ENCODE measurements around the gene FOXG1.

The FOXG1 gene

DNA sequence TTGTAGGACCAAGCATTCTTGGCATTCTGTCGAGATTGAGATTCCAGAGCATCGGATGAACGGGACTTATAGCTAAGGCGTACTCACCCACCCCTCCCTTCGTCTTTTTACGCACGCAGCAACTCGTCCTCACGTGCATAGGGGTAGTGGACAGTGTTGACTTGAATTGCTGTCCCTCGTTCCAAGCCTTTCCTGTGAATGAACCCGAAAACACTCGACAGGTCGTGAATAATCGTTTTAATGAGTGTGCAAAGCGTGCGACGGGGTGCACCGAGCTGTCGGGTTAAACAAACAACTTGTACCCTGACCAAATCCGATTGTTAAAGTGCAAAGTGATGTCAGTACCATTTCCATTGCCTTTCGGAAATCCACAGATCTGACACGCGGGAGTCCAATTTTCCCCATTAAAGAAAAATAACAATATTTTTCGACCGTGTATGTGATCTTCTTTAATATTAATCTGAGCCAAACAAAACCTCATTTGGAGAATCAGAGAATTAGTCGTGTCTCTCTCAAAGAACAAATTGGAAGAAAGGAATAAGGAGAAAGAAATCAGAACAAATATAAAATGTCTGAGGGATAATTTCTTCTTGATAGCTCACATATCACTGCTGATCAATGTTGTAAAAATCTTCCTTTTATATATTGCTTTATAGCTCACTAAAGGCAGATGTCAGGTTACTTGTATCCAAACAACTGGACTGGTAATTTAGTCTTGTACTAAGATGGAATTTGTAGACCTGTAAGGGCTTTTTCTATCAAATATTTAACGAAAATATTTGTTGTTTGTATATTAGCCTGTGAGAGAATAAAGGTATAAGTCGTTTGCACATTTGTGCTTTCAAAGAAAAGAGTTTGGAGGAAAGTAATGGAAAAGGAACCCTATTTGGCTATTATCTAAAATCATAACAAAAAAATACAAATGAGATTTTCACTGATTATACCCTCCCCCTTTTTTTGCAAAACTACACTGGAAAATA lies 11.8 kb downstream of the FOXG1 start:
- DNase-seq (ENCODE audit: low read depth), result no peak
- H3K4me3 ChIP-seq (ENCODE audit: low read length), result no peak overlapping the region
- TF ChIP-seq, protein P1, sequence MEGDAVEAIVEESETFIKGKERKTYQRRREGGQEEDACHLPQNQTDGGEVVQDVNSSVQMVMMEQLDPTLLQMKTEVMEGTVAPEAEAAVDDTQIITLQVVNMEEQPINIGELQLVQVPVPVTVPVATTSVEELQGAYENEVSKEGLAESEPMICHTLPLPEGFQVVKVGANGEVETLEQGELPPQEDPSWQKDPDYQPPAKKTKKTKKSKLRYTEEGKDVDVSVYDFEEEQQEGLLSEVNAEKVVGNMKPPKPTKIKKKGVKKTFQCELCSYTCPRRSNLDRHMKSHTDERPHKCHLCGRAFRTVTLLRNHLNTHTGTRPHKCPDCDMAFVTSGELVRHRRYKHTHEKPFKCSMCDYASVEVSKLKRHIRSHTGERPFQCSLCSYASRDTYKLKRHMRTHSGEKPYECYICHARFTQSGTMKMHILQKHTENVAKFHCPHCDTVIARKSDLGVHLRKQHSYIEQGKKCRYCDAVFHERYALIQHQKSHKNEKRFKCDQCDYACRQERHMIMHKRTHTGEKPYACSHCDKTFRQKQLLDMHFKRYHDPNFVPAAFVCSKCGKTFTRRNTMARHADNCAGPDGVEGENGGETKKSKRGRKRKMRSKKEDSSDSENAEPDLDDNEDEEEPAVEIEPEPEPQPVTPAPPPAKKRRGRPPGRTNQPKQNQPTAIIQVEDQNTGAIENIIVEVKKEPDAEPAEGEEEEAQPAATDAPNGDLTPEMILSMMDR (conservative IDR thresholded peaks at IDR 0.05; ENCODE audit: low read length), result no peak

DNA sequence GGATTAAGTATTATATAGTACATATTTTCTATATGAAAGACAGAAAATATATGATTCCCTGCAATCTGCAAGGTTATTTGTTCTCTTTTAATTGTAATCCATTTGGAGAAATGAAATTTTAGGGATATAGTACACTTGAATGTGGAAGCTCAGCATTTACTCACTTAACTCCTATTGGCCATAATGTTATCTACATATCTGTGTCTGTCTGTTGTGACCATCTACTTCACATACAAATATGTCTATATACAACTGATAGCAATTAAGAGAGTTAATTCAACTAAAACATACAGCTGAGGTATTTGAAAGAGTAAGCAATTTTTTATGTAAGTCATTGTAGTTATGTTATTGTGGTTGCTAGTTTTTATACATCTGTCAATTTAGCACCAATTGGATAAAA lies 12.9 kb downstream of the FOXG1 start:
- DNase-seq (ENCODE audit: low read depth), result no peak
- TF ChIP-seq, protein P1 (conservative IDR thresholded peaks at IDR 0.05; ENCODE audit: low read length), result no peak
- H3K4me3 ChIP-seq (ENCODE audit: low read length), result no peak overlapping the region

- TF ChIP-seq, protein P1 (conservative IDR thresholded peaks at IDR 0.05; ENCODE audit: low read length), result no peak
- no peak for DNase-seq (ENCODE audit: low read depth)
- H3K4me3 ChIP-seq (ENCODE audit: low read length), result no peak overlapping the region
Observed at GRCh38 chr14:28780843-28781820, 14.5 kb downstream of the FOXG1 start.

GRCh38 chr14:28782301-28782700 lies 15.7 kb downstream of the FOXG1 start:
- TF ChIP-seq, protein P1 (conservative IDR thresholded peaks at IDR 0.05; ENCODE audit: low read length), result no peak
- no peak for DNase-seq (ENCODE audit: low read depth)
- no peak overlapping the region for H3K4me3 ChIP-seq (ENCODE audit: low read length)

DNA sequence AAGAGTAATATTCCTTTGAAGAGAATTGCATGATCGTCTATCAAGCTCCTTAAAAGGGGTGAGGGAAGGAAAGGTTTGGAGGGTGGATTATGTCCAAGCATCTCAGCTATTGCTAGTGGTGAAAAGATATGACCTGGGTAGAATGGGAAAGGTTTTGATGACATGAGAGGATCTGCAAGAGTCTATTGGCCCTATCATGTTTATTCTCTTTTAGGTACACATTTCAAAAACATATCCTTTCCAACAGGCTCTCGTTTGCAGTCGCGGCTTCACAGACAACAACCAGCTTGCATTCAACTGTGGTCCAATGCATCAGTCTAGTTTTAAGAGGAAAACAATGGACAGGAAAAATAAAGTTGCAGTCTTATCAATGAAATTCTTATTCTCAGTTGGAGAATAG lies 17.1 kb downstream of the FOXG1 start:
- DNase-seq (ENCODE audit: low read depth), result no peak
- TF ChIP-seq, protein P1 (conservative IDR thresholded peaks at IDR 0.05; ENCODE audit: low read length), result no peak
- H3K4me3 ChIP-seq (ENCODE audit: low read length), result no peak overlapping the region

DNA sequence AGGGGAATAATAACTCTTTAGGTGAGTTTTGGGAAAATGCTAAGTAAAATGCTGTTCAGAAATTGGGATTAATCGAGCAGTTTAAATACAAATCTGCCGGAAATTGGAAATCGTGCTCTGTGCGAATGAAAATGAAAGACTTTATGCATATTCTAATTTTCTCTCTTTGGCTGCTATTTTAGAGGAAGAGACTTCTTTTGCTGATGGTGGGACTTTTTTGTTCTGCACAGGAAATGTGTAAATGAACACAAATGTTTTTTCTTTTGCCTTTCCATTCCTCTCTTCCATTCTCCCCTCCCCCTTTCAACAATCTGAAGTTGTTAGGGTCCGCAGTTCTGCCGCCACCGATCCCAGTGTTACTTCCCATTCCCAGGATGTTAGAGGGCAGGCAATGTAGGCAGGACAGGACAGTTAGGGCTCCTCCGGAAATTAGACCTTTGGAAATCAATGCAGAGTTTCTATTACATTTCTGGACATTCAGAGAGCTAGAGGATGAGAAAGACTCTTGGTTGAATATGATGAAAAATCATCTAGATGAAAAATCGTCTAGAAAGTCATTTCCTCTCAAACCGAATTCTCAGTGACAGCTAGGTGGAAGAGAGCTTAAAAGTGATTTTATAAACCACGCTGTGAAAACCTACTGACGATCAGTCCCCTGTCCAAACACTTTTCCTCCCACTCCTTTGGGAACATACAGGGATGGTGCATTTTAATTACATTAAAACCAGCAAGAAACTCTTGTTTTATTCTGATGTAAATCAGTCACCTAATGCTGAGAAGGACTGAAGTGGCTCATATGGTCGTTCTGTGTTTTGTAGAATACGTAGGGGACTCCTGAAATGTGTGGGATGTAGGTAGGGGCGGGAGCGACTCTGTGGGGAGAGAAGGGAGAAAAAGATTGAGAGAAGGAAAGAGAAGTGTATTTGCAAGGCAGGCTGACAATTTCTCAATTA lies 17.8 kb downstream of the FOXG1 start:
- H3K4me3 ChIP-seq (ENCODE audit: low read length), result peak overlapping the region; percentile 44; the same call in 1 of the 2 replicates
- DNase-seq (ENCODE audit: low read depth), result no peak
- TF ChIP-seq, protein P1 (conservative IDR thresholded peaks at IDR 0.05; ENCODE audit: low read length), result no peak

Data from AG10803 (cell line).